Heart left ventricle (tissue), 16 donors: ENCODE data around the gene PDGFRB. TPM values are rescaled to one million over a fixed set of nuclear protein-coding genes. Genes with fewer than 3 reads are reported as not detected.

ENCODE experiments used
- ATAC-seq, 4 donors: fragments of 200-7000 bp; cut with Tn5 transposase; one replicate each; pipeline ENCODE4 v1.9.1; 2020 to 2022; ENCODE audit warnings: moderate library complexity in 4 of 4, mild to moderate bottlenecking in 3 of 4, moderate number of reproducible peaks in 1 of 4
- DNase-seq, 5 donors: peaks; one replicate each; pipeline ENCODE4 v3.0.0-alpha.2; 2020
- H3K27ac ChIP-seq, 12 donors: fragments of 200-600 bp; sonication (generic) in 4 of 12; one replicate each; pipeline versions ENCODE4 v1.5.0 to v1.8.0; 2016 to 2022; ENCODE audit warnings: mild to moderate bottlenecking in 2 of 12
- H3K27me3 ChIP-seq, 9 donors: fragments of 200-600 bp; sonication (generic) in 2 of 9; one replicate each; pipeline versions ENCODE4 v1.5.1 to v1.8.0; 2016 to 2022; ENCODE audit warnings: mild to moderate bottlenecking in 3 of 9
- H3K36me3 ChIP-seq, 9 donors: fragments of 200-600 bp; sonication (generic) in 2 of 9; one replicate each; pipeline versions ENCODE4 v1.5.0 to v1.8.0; 2018 to 2022; ENCODE audit warnings: mild to moderate bottlenecking in 2 of 9
- H3K4me1 ChIP-seq, 12 donors: fragments of 200-600 bp; sonication (generic) in 4 of 12; one replicate each; pipeline versions ENCODE4 v1.5.0 to v1.8.0; 2016 to 2022; ENCODE audit warnings: mild to moderate bottlenecking in 3 of 12
- H3K4me3 ChIP-seq, 12 donors: fragments of 200-600 bp; sonication (generic) in 4 of 12; one replicate each; pipeline versions ENCODE4 v1.5.0 to v1.8.0; 2017 to 2022; ENCODE audit warnings: mild to moderate bottlenecking in 9 of 12, moderate library complexity in 4 of 12
- H3K9me3 ChIP-seq, 12 donors: fragments of 200-600 bp; sonication (generic) in 4 of 12; one replicate each; pipeline versions ENCODE4 v1.5.0 to v1.8.0; 2016 to 2022; ENCODE audit warnings: mild to moderate bottlenecking in 1 of 12
- CTCF ChIP-seq, 12 donors: fragments of 200-600 bp; sonication (generic) in 4 of 12; IDR thresholded peaks; one replicate each; pipeline versions ENCODE4 v1.5.0 to v1.8.0; 2018 to 2022; ENCODE audit warnings: antibody characterized with exemption in 12 of 12, mild to moderate bottlenecking in 5 of 12
- POLR2A ChIP-seq, 2 donors: fragments of 450-650 bp; IDR thresholded peaks; one replicate each; pipeline ENCODE4 v1.6.1; 2017; ENCODE audit warnings: antibody characterized with exemption in 2 of 2, mild to moderate bottlenecking in 2 of 2, moderate library complexity in 2 of 2
- WGBS, 4 donors: extraction: QIAGEN DNeasy Blood & Tissue Kit in 2 of 4; methylation state at CpG; one replicate each; pipeline versions ENCODE4 v1.1.5 to v1.1.7; 2013 to 2018; 5-methylcytosine and 5-hydroxymethylcytosine counted together
- intact Hi-C, 10 donors: fragments of 100-400 bp; cut with DNase I; formaldehyde crosslinking; loops; one replicate each; pipeline versions ENCODE4 v1.11.1 to v1.14.2; 2022
- polyA plus RNA-seq, 2 donors: library from polyadenylated mRNA; stranded (reverse); fragments of 200-250 nt; gene quantifications; one replicate each; pipeline ENCODE4 v1.2.3, GENCODE V29; 2013
- total RNA-seq, 9 donors: library from RNA; depleted of rRNA in 2 of 9; stranded (reverse); fragments of >200 nt in 2 of 9; fragmentation: NEBNext Ultra II Directional in 3 of 9; extraction: Animal tissue kit (Norgen Biotek cat#: 25700) in 3 of 9; gene quantifications; one replicate each; pipeline versions ENCODE4 v1.1.0 to v1.2.4, GENCODE V29; 2016 to 2023
- donor health status: ischemic (EF 13 %, LVEDD 7.1; RV severe dilation, severe dysfunction).
- donor health status: healthy with polysubstance abuse.
- donor health status: DM: no; HTN: yes; CAD: no.
- donor health status: DM: no; HTN: no; CAD: no.
- donor health status: ischemic (EF 25% LVEDD 6.9; RV normal size, moderate dysfunction).
- donor health status: ischemic (EF 25% LVEDD 5.7; RV mildly dilated, moderate dysfunction).
- donor health status: healthy.
- donor health status: DM: yes; HTN: yes; CAD: no.
- donor health status: ischemic (EF 35%, LVEDD 5.7; RV mildly dilated, moderate dysfunction).
- donor health status: nonischemic (EF 11% LVEDD 7.7; RV severe dilation, severe dysfunction).
- donor health status: DM: yes; HTN: yes; CAD: no.
- donor health status: PGD.
- donor health status: ischemic (EF 29% LVEDD 5.4; RV normal size, mild dysfunction).
- donor health status: nonischemic (EF 23%, LVEDD 6.1; RV moderate dilation, normal function).

Gene PDGFRB
- total and polyA plus RNA-seq, 11 donors = 27.6 to 112 (median 45.6) TPM

DNA sequence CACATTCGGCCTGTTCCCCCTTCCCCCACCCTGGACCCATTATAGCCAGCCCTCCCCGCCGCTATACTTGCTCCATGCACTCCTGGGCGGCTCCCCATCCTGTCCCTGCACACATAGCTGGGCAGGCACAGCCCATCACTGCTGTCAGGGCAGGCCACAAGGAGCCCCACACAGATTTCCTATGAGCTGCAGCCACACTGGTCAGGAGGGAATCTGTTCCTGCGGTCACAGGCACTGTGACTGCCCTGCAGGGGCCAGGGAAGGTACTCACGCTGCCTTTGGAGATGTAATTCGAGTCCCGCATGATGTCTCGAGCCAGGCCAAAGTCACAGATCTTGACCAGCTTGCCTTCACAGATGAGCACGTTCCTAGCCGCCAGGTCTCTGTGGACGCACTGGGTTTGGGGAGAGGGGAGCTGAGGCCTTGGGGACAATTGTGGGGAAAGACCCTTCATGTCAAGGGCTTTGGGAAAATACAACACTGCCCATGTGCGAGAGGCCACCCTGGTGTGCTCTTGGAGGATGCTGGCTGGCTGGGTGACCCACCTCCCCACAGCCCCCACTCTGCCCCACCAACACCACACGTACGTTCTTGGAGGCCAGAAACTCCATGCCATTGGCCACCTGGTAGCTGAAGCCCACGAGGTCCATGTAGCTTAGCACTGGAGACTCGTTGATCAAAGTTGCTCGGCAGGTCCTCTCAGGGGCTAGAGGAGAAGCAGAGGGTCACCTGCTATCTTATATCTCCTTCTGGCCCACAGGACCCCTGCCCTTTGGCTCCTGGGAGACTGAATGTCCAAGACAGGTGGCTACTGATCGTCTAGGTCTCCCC is 34.8 kb downstream of the PDGFRB start:
- TF ChIP-seq POLR2A (IDR thresholded peaks at IDR 0.05) = no peak
- no peak for TF ChIP-seq CTCF (IDR thresholded peaks at IDR 0.05)
- Histone ChIP-seq H3K9me3 (no peaks in the 10 kb centered on the region), H3K4me1 (peaks cover 0 to 29% (median 0%) of the 10 kb centered on the region in 12 donors), H3K4me3 (no peak overlapping the region), H3K27me3 (no peaks in the 10 kb centered on the region), H3K27ac (peak overlapping the region in 1 of 12 donors; percentile 19), H3K36me3 (peaks cover 0 to 96% (median 43%) of the 10 kb centered on the region in 9 donors)
- intact Hi-C loops = loop anchor here in 1 of 10 donors (10.0 kb wide), 1 partner anchor 234 kb away; the partner anchor contains the start of gene TCOF1
- no peak for ATAC-seq
- peak in 4 of 5 donors; percentile 16 to 54 (median 24) for DNase-seq
- WGBS, 4 donors = 79 to 86% (median 82%) methylated on average over 16 to 19 of the region's 19 CpGs

GRCh38 chr5:150120062-150120441 is 35.6 kb downstream of the PDGFRB start:
- Histone ChIP-seq H3K4me1 (peaks cover 0 to 34% (median 0%) of the 10 kb centered on the region in 12 donors), H3K36me3 (peaks cover 0 to 96% (median 43%) of the 10 kb centered on the region in 9 donors), H3K27me3 (no peaks in the 10 kb centered on the region), H3K9me3 (no peaks in the 10 kb centered on the region), H3K4me3 (no peak overlapping the region), H3K27ac (no peak overlapping the region)
- 88 to 90% (median 89%) methylated on average over 3 of the region's 3 CpGs; no CpG with 5 or more reads in 1 of the 4 donors for WGBS, 4 donors
- TF ChIP-seq CTCF (IDR thresholded peaks at IDR 0.05) (no peak), POLR2A (IDR thresholded peaks at IDR 0.05) (no peak)
- no peak for ATAC-seq
- peak in 3 of 5 donors; percentile 13 to 25 (median 15) for DNase-seq
- intact Hi-C loops = loop anchor here in 1 of 10 donors (10.0 kb wide), 1 partner anchor 235 kb away; the partner anchor contains the start of gene TCOF1

GRCh38 chr5:150119421-150120061 is 36.1 kb downstream of the PDGFRB start:
- 85 to 97% (median 87%) methylated on average over 6 to 10 of the region's 10 CpGs for WGBS, 4 donors
- DNase-seq = peak in 4 of 5 donors; percentile 24 to 49 (median 32)

More at GRCh38 chr5:150119421-150120061, 36.1 kb downstream of the PDGFRB start:
- H3K9me3 ChIP-seq = no peaks in the 10 kb centered on the region
- intact Hi-C loops = loop anchor here in 1 of 10 donors (10.0 kb wide), 1 partner anchor 235 kb away; the partner anchor contains the start of gene TCOF1
- TF ChIP-seq CTCF (IDR thresholded peaks at IDR 0.05) (peak in 1 of 12 donors; percentile 10), POLR2A (IDR thresholded peaks at IDR 0.05) (no peak)
- no peak overlapping the region for H3K4me3 ChIP-seq
- peak in 1 of 4 donors; percentile 23 for ATAC-seq
- H3K36me3 ChIP-seq = peaks cover 0 to 96% (median 43%) of the 10 kb centered on the region in 9 donors
- no peak overlapping the region for H3K27ac ChIP-seq
- peaks cover 0 to 33% (median 0%) of the 10 kb centered on the region in 12 donors for H3K4me1 ChIP-seq
- no peaks in the 10 kb centered on the region for H3K27me3 ChIP-seq
